HepG2 (cell line): ENCODE results near the gene IDS. TPM values are rescaled to one million over a fixed set of nuclear protein-coding genes. Genes with fewer than 3 reads are reported as not detected.

Source experiments
- ATAC-seq: fragments of 200-7000 bp; cut with Tn5 transposase; 3 replicates; pipeline ENCODE4 v1.9.1; 2020; ENCODE audit warnings: mild to moderate bottlenecking, moderate library complexity
- BruUV-seq: library from RNA; stranded (reverse); fragments of 400-500 nt; replicated peaks from 2 replicates; lab custom pipeline; 2021; lab: Mats Ljungman, UMichigan
- CTCF ChIA-PET: fragments of 300-600 bp; formaldehyde crosslinking; extraction: SDS; loops from one replicate; lab custom pipeline; 2021; ENCODE audit warnings: low total read pairs, inconsistent platforms, low intra/inter-chr PET ratio; lab: Yijun Ruan, JAX
- POLR2A ChIA-PET: fragments of 350-600 bp; sonication (Branson Sonifier 250); formaldehyde crosslinking; loops from one replicate; lab custom pipeline; 2020; ENCODE audit warnings: antibody characterized with exemption, inconsistent platforms; lab: Yijun Ruan, JAX
- DNase-seq: peaks from one replicate; pipeline ENCODE4 v3.0.0-alpha.2; 2015; ENCODE audit warnings: low spot score
- FAIRE-seq: peaks from 3 replicates; lab custom pipeline; 2011; peaks lifted over from hg19 to GRCh38; lab: Jason Lieb, UNC
- H2AFZ ChIP-seq: one replicate; pipeline ENCODE4 v1.6.1; 2011; ENCODE audit warnings: low read length, inconsistent platforms
- H3K27ac ChIP-seq: fragments of 300-600 bp; 3 replicates; pipeline ENCODE4 v1.8.0; 2011; ENCODE audit warnings: mixed run types, mild to moderate bottlenecking, mixed read lengths, low read length, inconsistent platforms; ENCODE audit not compliant: insufficient read depth; ENCODE audit errors: extremely low read length
- H3K27me3 ChIP-seq, 2 experiments: fragments of 200-600 bp in 1 of 2; 2 replicates in 1 of 2; 3 replicates in 1 of 2; pipeline versions ENCODE4 v1.6.0 to v1.8.0; 2011; ENCODE audit warnings: low read length in 2 of 2, mild to moderate bottlenecking in 2 of 2, moderate library complexity in 2 of 2, inconsistent platforms in 1 of 2; ENCODE audit not compliant: insufficient read depth in 2 of 2, control insufficient read depth in 1 of 2
- H3K36me3 ChIP-seq, 2 experiments: fragments of 200-600 bp in 1 of 2; replicated peaks in 1 of 2; 2 replicates in 1 of 2; 3 replicates in 1 of 2; pipeline versions ENCODE4 v1.5.1 to v1.8.0; 2011; ENCODE audit warnings: low read length in 2 of 2, inconsistent platforms in 1 of 2; ENCODE audit not compliant: insufficient read depth in 2 of 2, control insufficient read depth in 1 of 2
- H3K4me1 ChIP-seq: 2 replicates; pipeline ENCODE4 v1.5.1; 2012; ENCODE audit warnings: low read length, inconsistent platforms; ENCODE audit not compliant: insufficient read depth
- H3K4me2 ChIP-seq: 2 replicates; pipeline ENCODE4 v1.6.0; 2011; ENCODE audit warnings: low read depth, low read length, inconsistent platforms
- H3K4me3 ChIP-seq, 3 experiments: fragments of 200-600 bp in 1 of 3; sonication (generic), shearing (Covaris generic) in 1 of 3; replicated peaks in 1 of 3; 2 replicates each; pipeline ENCODE4 v1.5.1; 2011 to 2016; ENCODE audit warnings: low read length in 3 of 3, inconsistent platforms in 2 of 3, low read depth in 2 of 3, mild to moderate bottlenecking in 2 of 3, control low read depth in 1 of 3, mixed read lengths in 1 of 3; ENCODE audit not compliant: insufficient read depth in 1 of 3
- H3K79me2 ChIP-seq: one replicate; pipeline ENCODE4 v1.6.1; 2011; ENCODE audit warnings: low read length, inconsistent platforms; ENCODE audit not compliant: insufficient read depth
- H3K9ac ChIP-seq: 2 replicates; pipeline ENCODE4 v1.6.0; 2011; ENCODE audit warnings: mild to moderate bottlenecking, low read depth, low read length, inconsistent platforms; ENCODE audit not compliant: insufficient read depth
- H3K9me3 ChIP-seq: 2 replicates; pipeline ENCODE4 v1.5.1; 2012; ENCODE audit warnings: mild to moderate bottlenecking, low read length
- H4K20me1 ChIP-seq: 2 replicates; pipeline ENCODE4 v1.6.0; 2011; ENCODE audit warnings: inconsistent platforms, mild to moderate bottlenecking, low read length, moderate library complexity; ENCODE audit not compliant: insufficient read depth
- FOXM1 ChIP-seq: sonication (generic); formaldehyde crosslinking; IDR thresholded peaks from 2 replicates; pipeline ENCODE4 v1.5.0; 2020; ENCODE audit warnings: missing genetic modification reagents
- KLF6 ChIP-seq: IDR thresholded peaks from 2 replicates; pipeline ENCODE4 v1.8.0; 2016; ENCODE audit warnings: missing biosample characterization, missing genetic modification reagents
- NFIB ChIP-seq: sonication (generic); formaldehyde crosslinking; IDR thresholded peaks from 2 replicates; pipeline ENCODE4 v1.9.0; 2021; ENCODE audit warnings: missing genetic modification reagents, mild to moderate bottlenecking, borderline replicate concordance
- RXRA ChIP-seq: sonication (generic); formaldehyde crosslinking; IDR thresholded peaks from 2 replicates; pipeline ENCODE4 v1.5.1; 2020; ENCODE audit warnings: missing genetic modification reagents
- SP5 ChIP-seq: IDR thresholded peaks from 2 replicates; pipeline ENCODE4 v1.6.1; 2016; ENCODE audit warnings: low read depth, borderline replicate concordance
- TRIM24 ChIP-seq: sonication (generic); formaldehyde crosslinking; IDR thresholded peaks from 2 replicates; pipeline ENCODE4 v1.8.0; 2022; ENCODE audit warnings: mild to moderate bottlenecking, missing genetic modification reagents
- ZNF576 ChIP-seq: sonication (generic); formaldehyde crosslinking; IDR thresholded peaks from 2 replicates; pipeline ENCODE4 v1.4.0; 2020; ENCODE audit warnings: mild to moderate bottlenecking, missing genetic modification reagents
- ZNF652 ChIP-seq: IDR thresholded peaks from 2 replicates; pipeline ENCODE4 v1.6.1; 2016; ENCODE audit warnings: low read depth, borderline replicate concordance
- WGBS: methylation state at CpG from one replicate; pipeline ENCODE4 v1.1.6; 2017; ENCODE audit warnings: low lambda C conversion rate; 5-methylcytosine and 5-hydroxymethylcytosine counted together
- in situ Hi-C: cut with HindIII; loops from 2 replicates; pipeline ENCODE4 v1.10.0; 2017; ENCODE audit warnings: low pct_unique_long_range_greater_than_20kb; ENCODE audit not compliant: extremely low pct_ligation_motif_present
- intact Hi-C: fragments of 100-400 bp; cut with micrococcal nuclease; formaldehyde crosslinking; loops from one replicate; pipeline ENCODE4 v1.10.0; 2022; ENCODE audit not compliant: unreplicated experiment
- polyA plus RNA-seq, 8 experiments: library from polyadenylated mRNA; depleted of rRNA in 3 of 8; stranded (reverse) in 7 of 8; unstranded in 1 of 8; fragments of >200 nt; fragmentation: Illumina TruSeq in 4 of 8; extraction: Trizol in 4 of 8; gene quantifications; 2 replicates each; pipeline versions ENCODE4 v1.2.1 to v1.2.3, GENCODE V29; 2011 to 2016; ENCODE audit warnings: low read depth in 4 of 8, missing spikeins in 1 of 8, mixed read lengths in 1 of 8; ENCODE audit not compliant: insufficient read depth in 1 of 8
- total RNA-seq, 5 experiments: library from RNA; depleted of rRNA; stranded (reverse); fragments of >200 nt; fragmentation: Illumina TruSeq; extraction: Trizol; gene quantifications; 2 replicates each; pipeline ENCODE4 v1.2.3, GENCODE V29; 2016; ENCODE audit warnings: low read depth in 1 of 5
- TF ChIP-seq, protein P1 (sequence below): sonication (generic); formaldehyde crosslinking; IDR thresholded peaks from 2 replicates; pipeline ENCODE4 v1.8.0; 2022; ENCODE audit warnings: missing genetic modification reagents, mild to moderate bottlenecking, borderline replicate concordance
- TF ChIP-seq, protein P2 (sequence below): sonication (generic); formaldehyde crosslinking; IDR thresholded peaks from 2 replicates; pipeline ENCODE4 v1.5.0; 2020; ENCODE audit warnings: mild to moderate bottlenecking, missing genetic modification reagents, moderate library complexity

Gene IDS
- total and polyA plus RNA-seq, 2 of the 13 experiments (the other 11 are each of a cell fraction or from before 2014, with no cell fraction given) = 2.2 to 11.9 TPM

- no peak overlapping the region for H3K4me2 ChIP-seq
- no peaks in the 10 kb centered on the region for H3K79me2 ChIP-seq
- ChIA-PET CTCF (no interaction called here), POLR2A (no interaction called here)
- H2AFZ ChIP-seq = no peak overlapping the region
- H3K36me3 ChIP-seq = no peaks in the 10 kb centered on the region
- no TSS peak for BruUV-seq
- no peaks in the 10 kb centered on the region for H3K27me3 ChIP-seq
- intact Hi-C loops = no loop called here
- H3K4me3 ChIP-seq = no peak overlapping the region
- no peak overlapping the region for H3K9ac ChIP-seq
- H3K9me3 ChIP-seq = no peaks in the 10 kb centered on the region
- no peaks in the 10 kb centered on the region for H4K20me1 ChIP-seq
- no peaks in the 10 kb centered on the region for H3K4me1 ChIP-seq
- TF ChIP-seq FOXM1 (CRISPR knock-in tag) = no peak
- no peak for TF ChIP-seq RXRA (CRISPR knock-in tag)
- no peak for TF ChIP-seq ZNF576 (CRISPR knock-in tag)
- TF ChIP-seq, protein P1, sequence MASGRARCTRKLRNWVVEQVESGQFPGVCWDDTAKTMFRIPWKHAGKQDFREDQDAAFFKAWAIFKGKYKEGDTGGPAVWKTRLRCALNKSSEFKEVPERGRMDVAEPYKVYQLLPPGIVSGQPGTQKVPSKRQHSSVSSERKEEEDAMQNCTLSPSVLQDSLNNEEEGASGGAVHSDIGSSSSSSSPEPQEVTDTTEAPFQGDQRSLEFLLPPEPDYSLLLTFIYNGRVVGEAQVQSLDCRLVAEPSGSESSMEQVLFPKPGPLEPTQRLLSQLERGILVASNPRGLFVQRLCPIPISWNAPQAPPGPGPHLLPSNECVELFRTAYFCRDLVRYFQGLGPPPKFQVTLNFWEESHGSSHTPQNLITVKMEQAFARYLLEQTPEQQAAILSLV (CRISPR knock-in tag) = no peak
- no peak for TF ChIP-seq SP5 (CRISPR knock-in tag)
- TF ChIP-seq, all 625 proteins: peak for 0
- DNase-seq = no peak
- H3K27ac ChIP-seq = no peak overlapping the region
- 26% methylated on average over 4 of the region's 4 CpGs for WGBS
- in situ Hi-C loops = no loop called here
- ATAC-seq = no peak
- FAIRE-seq = no peak
Observed at GRCh38 chrX:149433451-149433850, 71.7 kb downstream of the IDS start.

DNA sequence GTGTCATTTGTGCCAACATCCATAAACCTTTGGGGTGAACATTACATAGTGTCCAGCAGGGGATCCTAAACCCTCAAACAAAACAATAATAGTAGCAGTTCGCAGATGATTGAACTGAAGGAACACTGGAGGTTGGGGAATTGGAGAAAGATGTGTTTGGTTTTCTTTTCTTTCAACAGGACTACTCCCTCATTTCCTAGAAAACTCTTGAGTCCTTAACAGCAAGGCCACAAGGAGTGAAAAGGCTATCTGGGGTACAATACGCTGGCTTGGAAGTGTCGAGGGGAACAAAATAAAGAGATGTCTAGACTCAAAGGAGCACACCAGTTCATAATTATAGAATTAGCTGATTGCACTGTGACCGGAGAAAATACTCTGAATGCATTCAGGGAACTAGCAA lies 72.1 kb downstream of the IDS start:
- H3K36me3 ChIP-seq = no peaks in the 10 kb centered on the region
- intact Hi-C loops = no loop called here
- FAIRE-seq (no peak), DNase-seq (no peak), ATAC-seq (no peak)
- ChIA-PET POLR2A (no interaction called here), CTCF (no interaction called here)
- H3K4me1 ChIP-seq = no peaks in the 10 kb centered on the region
- H3K9ac ChIP-seq = no peak overlapping the region
- TF ChIP-seq ZNF652 (CRISPR knock-in tag) = no peak
- no peak for TF ChIP-seq KLF6
- no peak for TF ChIP-seq TRIM24 (CRISPR knock-in tag)
- TF ChIP-seq, protein P2, sequence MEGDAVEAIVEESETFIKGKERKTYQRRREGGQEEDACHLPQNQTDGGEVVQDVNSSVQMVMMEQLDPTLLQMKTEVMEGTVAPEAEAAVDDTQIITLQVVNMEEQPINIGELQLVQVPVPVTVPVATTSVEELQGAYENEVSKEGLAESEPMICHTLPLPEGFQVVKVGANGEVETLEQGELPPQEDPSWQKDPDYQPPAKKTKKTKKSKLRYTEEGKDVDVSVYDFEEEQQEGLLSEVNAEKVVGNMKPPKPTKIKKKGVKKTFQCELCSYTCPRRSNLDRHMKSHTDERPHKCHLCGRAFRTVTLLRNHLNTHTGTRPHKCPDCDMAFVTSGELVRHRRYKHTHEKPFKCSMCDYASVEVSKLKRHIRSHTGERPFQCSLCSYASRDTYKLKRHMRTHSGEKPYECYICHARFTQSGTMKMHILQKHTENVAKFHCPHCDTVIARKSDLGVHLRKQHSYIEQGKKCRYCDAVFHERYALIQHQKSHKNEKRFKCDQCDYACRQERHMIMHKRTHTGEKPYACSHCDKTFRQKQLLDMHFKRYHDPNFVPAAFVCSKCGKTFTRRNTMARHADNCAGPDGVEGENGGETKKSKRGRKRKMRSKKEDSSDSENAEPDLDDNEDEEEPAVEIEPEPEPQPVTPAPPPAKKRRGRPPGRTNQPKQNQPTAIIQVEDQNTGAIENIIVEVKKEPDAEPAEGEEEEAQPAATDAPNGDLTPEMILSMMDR (CRISPR knock-in tag) = no peak
- TF ChIP-seq NFIB (CRISPR knock-in tag) = no peak
- no TSS peak for BruUV-seq
- in situ Hi-C loops = no loop called here
- no peaks in the 10 kb centered on the region for H3K9me3 ChIP-seq
- H4K20me1 ChIP-seq = no peaks in the 10 kb centered on the region
- no peaks in the 10 kb centered on the region for H3K79me2 ChIP-seq
- no peak overlapping the region for H3K4me2 ChIP-seq
- no peaks in the 10 kb centered on the region for H3K27me3 ChIP-seq
- H2AFZ ChIP-seq = no peak overlapping the region
- no peak overlapping the region for H3K27ac ChIP-seq
- no peak overlapping the region for H3K4me3 ChIP-seq
- WGBS = 23% methylated on average over 4 of the region's 4 CpGs
